Neutrophil (primary cell): Measurements from ENCODE around the gene SPOUT1.

Source experiments
- H3K27ac ChIP-seq: fragments of 200-600 bp; sonication (generic); 2 replicates; pipeline ENCODE4 v1.5.1; 2016; ENCODE audit warnings: mild to moderate bottlenecking, moderate library complexity
- H3K27me3 ChIP-seq: fragments of 200-600 bp; sonication (generic); 2 replicates; pipeline ENCODE4 v1.6.0; 2016; ENCODE audit warnings: mild to moderate bottlenecking
- H3K36me3 ChIP-seq: fragments of 200-600 bp; sonication (generic); 2 replicates; pipeline ENCODE4 v1.5.1; 2017
- H3K4me1 ChIP-seq, 2 experiments: fragments of 200-600 bp in 1 of 2; sonication (generic) in 1 of 2; 1 replicate in 1 of 2; 2 replicates in 1 of 2; pipeline versions ENCODE4 v1.5.1 to v1.6.1; 2013 to 2016; ENCODE audit warnings: low read depth in 1 of 2, low read length in 1 of 2, mild to moderate bottlenecking in 1 of 2, moderate library complexity in 1 of 2; ENCODE audit not compliant: control insufficient read depth in 1 of 2, insufficient read depth in 1 of 2
- H3K4me3 ChIP-seq, 2 experiments: fragments of 200-600 bp in 1 of 2; sonication (generic) in 1 of 2; 1 replicate in 1 of 2; 2 replicates in 1 of 2; pipeline ENCODE4 v1.5.1; 2013 to 2016; ENCODE audit warnings: low read depth in 1 of 2, low read length in 1 of 2, mild to moderate bottlenecking in 1 of 2, moderate library complexity in 1 of 2
- H3K9me3 ChIP-seq: fragments of 200-600 bp; sonication (generic); 2 replicates; pipeline ENCODE4 v1.5.1; 2016
- CTCF ChIP-seq: fragments of 200-600 bp; sonication (generic); IDR thresholded peaks from 2 replicates; pipeline ENCODE4 v1.5.1; 2016; ENCODE audit warnings: antibody characterized with exemption

Gene SPOUT1

GRCh38 chr9:128792978-128793686 is 36.5 kb downstream of the SPOUT1 start:
- Histone ChIP-seq H3K27me3 (no peaks in the 10 kb centered on the region), H3K9me3 (no peaks in the 10 kb centered on the region), H3K36me3 (peaks cover 71% of the 10 kb centered on the region), H3K27ac (no peak overlapping the region), H3K4me1 (peaks cover 9 to 11% of the 10 kb centered on the region in 2 experiments), H3K4me3 (no peak overlapping the region)
- TF ChIP-seq CTCF = no peak

- no peaks in the 10 kb centered on the region for H3K27me3 ChIP-seq
- H3K4me1 ChIP-seq = peaks cover 17 to 18% of the 10 kb centered on the region in 2 experiments
- H3K27ac ChIP-seq = no peak overlapping the region
- H3K9me3 ChIP-seq = no peaks in the 10 kb centered on the region
- peaks cover 61% of the 10 kb centered on the region for H3K36me3 ChIP-seq
- no peak overlapping the region for H3K4me3 ChIP-seq
- TF ChIP-seq CTCF = no peak
Measured at GRCh38 chr9:128792134-128792533, 37.5 kb downstream of the SPOUT1 start.

- Histone ChIP-seq H3K4me1 (peaks cover 22% of the 10 kb centered on the region in 2 experiments), H3K4me3 (no peak overlapping the region), H3K9me3 (no peaks in the 10 kb centered on the region), H3K27ac (no peak overlapping the region), H3K27me3 (no peaks in the 10 kb centered on the region), H3K36me3 (peaks cover 45% of the 10 kb centered on the region)
- no peak for TF ChIP-seq CTCF
Measured at GRCh38 chr9:128790536-128790935, 39.1 kb downstream of the SPOUT1 start.

GRCh38 chr9:128788445-128788844 is 41.1 kb downstream of the SPOUT1 start:
- peaks cover 30% of the 10 kb centered on the region for H3K36me3 ChIP-seq
- TF ChIP-seq CTCF = no peak
- peak overlapping the region in 1 of 2 experiments; percentile 84 for H3K4me3 ChIP-seq
- H3K4me1 ChIP-seq = peaks cover 22 to 25% of the 10 kb centered on the region in 2 experiments
- no peaks in the 10 kb centered on the region for H3K9me3 ChIP-seq
- H3K27me3 ChIP-seq = no peaks in the 10 kb centered on the region
- peak overlapping the region; percentile 86 for H3K27ac ChIP-seq

- Histone ChIP-seq H3K27me3 (no peaks in the 10 kb centered on the region), H3K4me1 (peaks cover 22 to 25% of the 10 kb centered on the region in 2 experiments)
- no peak for TF ChIP-seq CTCF
Measured at GRCh38 chr9:128787659-128788058, 41.9 kb downstream of the SPOUT1 start.

More at GRCh38 chr9:128787659-128788058, 41.9 kb downstream of the SPOUT1 start:
- H3K36me3 ChIP-seq = peaks cover 22% of the 10 kb centered on the region
- H3K4me3 ChIP-seq = peak overlapping the region; percentile 84 to 86
- peak overlapping the region; percentile 86 for H3K27ac ChIP-seq
- no peaks in the 10 kb centered on the region for H3K9me3 ChIP-seq
